Esophagus squamous epithelium (tissue), 4 donors: ENCODE results near the gene ST6GAL1.

Source experiments
- POLR2A ChIP-seq, 4 donors: fragments of 450-650 bp; IDR thresholded peaks; one replicate each; pipeline ENCODE4 v1.6.1; 2017; ENCODE audit warnings: antibody characterized with exemption in 4 of 4, mild to moderate bottlenecking in 4 of 4, moderate library complexity in 3 of 4
- TF ChIP-seq, protein P1 (sequence below), 6 experiments: fragments of 450-650 bp in 4 of 6; fragments of 200-600 bp in 2 of 6; sonication (generic) in 2 of 6; IDR thresholded peaks; one replicate each; pipeline ENCODE4 v1.5.1; 2016 to 2019; ENCODE audit warnings: antibody characterized with exemption in 6 of 6, mild to moderate bottlenecking in 4 of 6, moderate library complexity in 4 of 6

DNA sequence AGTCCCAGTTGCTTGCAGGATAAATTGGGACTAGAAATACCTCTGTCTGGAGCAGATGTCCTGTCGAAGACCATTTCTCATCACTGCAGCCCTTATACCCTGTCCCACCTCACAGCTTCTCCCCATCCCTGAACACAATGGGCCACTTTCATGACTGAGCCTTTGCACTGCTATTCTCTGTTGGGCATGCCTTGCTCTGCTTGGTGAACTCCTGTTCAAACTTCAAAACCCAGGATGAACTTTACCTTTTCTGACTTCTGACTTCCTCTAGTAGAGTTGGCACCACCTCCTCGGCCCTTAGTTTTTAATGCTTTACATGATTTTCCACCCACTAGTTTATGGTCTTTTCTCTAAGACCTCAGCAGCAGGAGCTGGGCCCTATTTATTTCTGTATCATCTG is 48.4 kb downstream of the ST6GAL1 start:
- TF ChIP-seq, protein P1, sequence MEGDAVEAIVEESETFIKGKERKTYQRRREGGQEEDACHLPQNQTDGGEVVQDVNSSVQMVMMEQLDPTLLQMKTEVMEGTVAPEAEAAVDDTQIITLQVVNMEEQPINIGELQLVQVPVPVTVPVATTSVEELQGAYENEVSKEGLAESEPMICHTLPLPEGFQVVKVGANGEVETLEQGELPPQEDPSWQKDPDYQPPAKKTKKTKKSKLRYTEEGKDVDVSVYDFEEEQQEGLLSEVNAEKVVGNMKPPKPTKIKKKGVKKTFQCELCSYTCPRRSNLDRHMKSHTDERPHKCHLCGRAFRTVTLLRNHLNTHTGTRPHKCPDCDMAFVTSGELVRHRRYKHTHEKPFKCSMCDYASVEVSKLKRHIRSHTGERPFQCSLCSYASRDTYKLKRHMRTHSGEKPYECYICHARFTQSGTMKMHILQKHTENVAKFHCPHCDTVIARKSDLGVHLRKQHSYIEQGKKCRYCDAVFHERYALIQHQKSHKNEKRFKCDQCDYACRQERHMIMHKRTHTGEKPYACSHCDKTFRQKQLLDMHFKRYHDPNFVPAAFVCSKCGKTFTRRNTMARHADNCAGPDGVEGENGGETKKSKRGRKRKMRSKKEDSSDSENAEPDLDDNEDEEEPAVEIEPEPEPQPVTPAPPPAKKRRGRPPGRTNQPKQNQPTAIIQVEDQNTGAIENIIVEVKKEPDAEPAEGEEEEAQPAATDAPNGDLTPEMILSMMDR (IDR thresholded peaks at IDR 0.05), result no peak
- no peak for TF ChIP-seq POLR2A (IDR thresholded peaks at IDR 0.05)
